SU-DHL-6 (cell line): ENCODE data around the gene TBC1D22A.

Source experiments
- H2AFZ ChIP-seq: fragments of 200-600 bp; sonication (generic); 2 replicates; pipeline ENCODE4 v1.6.1; 2014; ENCODE audit warnings: low read depth, mild to moderate bottlenecking, moderate library complexity, mixed read lengths, antibody characterized with exemption, low read length; ENCODE audit not compliant: severe bottlenecking
- H3F3A ChIP-seq: fragments of 200-600 bp; shearing (Covaris generic); 2 replicates; pipeline ENCODE4 v1.6.0; 2016; ENCODE audit warnings: antibody characterized with exemption, mild to moderate bottlenecking; ENCODE audit not compliant: insufficient read depth
- H3K27ac ChIP-seq: fragments of 200-600 bp; sonication (generic); 2 replicates; pipeline ENCODE4 v1.5.1; 2016; ENCODE audit warnings: low read depth, mild to moderate bottlenecking, low read length, moderate library complexity, mixed read lengths
- H3K27me3 ChIP-seq: fragments of 200-600 bp; sonication (generic), shearing (Covaris generic); 2 replicates; pipeline ENCODE4 v1.6.0; 2014; ENCODE audit warnings: mild to moderate bottlenecking, low read length
- H3K36me3 ChIP-seq: fragments of 200-600 bp; sonication (generic); 2 replicates; pipeline ENCODE4 v1.6.1; 2014; ENCODE audit warnings: mild to moderate bottlenecking, low read length, mixed read lengths
- H3K4me2 ChIP-seq: fragments of 300-600, 200-600 bp; shearing (Covaris generic), sonication (generic); 2 replicates; pipeline ENCODE4 v1.6.0; 2014; ENCODE audit warnings: low read length, low read depth, mild to moderate bottlenecking; ENCODE audit not compliant: poor library complexity, severe bottlenecking
- H3K4me3 ChIP-seq: fragments of 200-600 bp; sonication (generic); 2 replicates; pipeline ENCODE4 v1.5.1; 2014; ENCODE audit warnings: antibody characterized with exemption, low read length, mild to moderate bottlenecking, mixed read lengths; ENCODE audit not compliant: insufficient read depth, poor library complexity, severe bottlenecking
- H3K79me2 ChIP-seq: fragments of 200-600 bp; sonication (generic); 2 replicates; pipeline ENCODE4 v1.6.1; 2014; ENCODE audit warnings: mild to moderate bottlenecking, low read length, moderate library complexity; ENCODE audit not compliant: insufficient read depth
- H3K9ac ChIP-seq: fragments of 200-600 bp; sonication (generic); 2 replicates; pipeline ENCODE4 v1.7.0; 2014; ENCODE audit warnings: mild to moderate bottlenecking, low read length
- H3K9me2 ChIP-seq: fragments of 200-600 bp; sonication (generic); replicated peaks from 2 replicates; pipeline ENCODE4 v1.6.1; 2014; ENCODE audit warnings: low read length; ENCODE audit not compliant: insufficient read depth
- H3K9me3 ChIP-seq: fragments of 200-600 bp; sonication (generic); 2 replicates; pipeline ENCODE4 v1.6.1; 2014; ENCODE audit warnings: low read length, mixed read lengths; ENCODE audit not compliant: insufficient read depth
- H4K20me1 ChIP-seq: fragments of 200-600 bp; sonication (generic); 2 replicates; pipeline ENCODE4 v1.6.1; 2014; ENCODE audit warnings: low read depth, mild to moderate bottlenecking, antibody characterized with exemption, low read length, moderate library complexity, mixed read lengths
- CTCF ChIP-seq: fragments of 200-600 bp; sonication (generic); IDR thresholded peaks from one replicate; pipeline ENCODE4 v1.5.1; 2017; ENCODE audit warnings: antibody characterized with exemption, mild to moderate bottlenecking, low read length, moderate library complexity; ENCODE audit not compliant: insufficient read depth, poor library complexity, severe bottlenecking
- EZH2phosphoT487 ChIP-seq: fragments of 200-600 bp; sonication (generic), shearing (Covaris generic); conservative IDR thresholded peaks from 2 replicates; pipeline ENCODE4 v1.6.1; 2018; ENCODE audit warnings: mild to moderate bottlenecking, antibody characterized with exemption, low read length, moderate library complexity, mixed read lengths

The TBC1D22A gene

GRCh38 chr22:46770151-46770641, 7.7 kb downstream of the TBC1D22A start:
- H3K27me3 ChIP-seq, result no peaks in the 10 kb centered on the region
- peaks cover 65% of the 10 kb centered on the region for H3F3A ChIP-seq
- H3K4me3 ChIP-seq, result peak overlapping the region; percentile 44
- no peaks in the 10 kb centered on the region for H4K20me1 ChIP-seq
- H3K9me2 ChIP-seq, result no peaks in the 10 kb centered on the region
- H3K9me3 ChIP-seq, result no peaks in the 10 kb centered on the region
- TF ChIP-seq EZH2phosphoT487, result no peak
- no peak for TF ChIP-seq CTCF
- no peaks in the 10 kb centered on the region for H3K36me3 ChIP-seq
- peak overlapping the region; percentile 97 for H3K27ac ChIP-seq
- peaks cover 59% of the 10 kb centered on the region for H3K79me2 ChIP-seq
- peak overlapping the region; percentile 73 for H3K4me2 ChIP-seq
- H2AFZ ChIP-seq, result no peak overlapping the region
- peak overlapping the region; percentile 68 for H3K9ac ChIP-seq

DNA sequence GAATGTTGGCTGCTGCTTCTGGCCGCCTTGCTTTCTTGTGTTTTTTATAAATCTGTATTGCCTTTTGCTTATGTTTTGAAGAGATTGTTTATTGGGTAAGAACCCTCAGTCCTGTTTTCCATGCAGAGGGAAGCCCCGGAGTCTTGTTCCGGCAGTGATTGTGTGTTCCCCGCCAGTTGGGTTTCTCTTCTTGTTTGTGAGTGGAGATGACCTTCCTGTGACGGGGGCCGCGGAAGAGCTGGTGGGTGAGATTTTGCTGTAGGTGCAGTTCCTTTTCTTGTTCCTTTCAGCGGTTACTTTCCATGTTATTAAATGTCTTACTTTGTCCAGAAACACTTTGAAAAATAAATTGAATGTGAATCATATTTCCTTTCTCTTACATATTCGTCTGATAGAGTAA, 8.3 kb downstream of the TBC1D22A start:
- Histone ChIP-seq H2AFZ (no peak overlapping the region), H3K27me3 (no peaks in the 10 kb centered on the region), H3K36me3 (no peaks in the 10 kb centered on the region), H3K4me2 (peak overlapping the region; percentile 73), H4K20me1 (no peaks in the 10 kb centered on the region), H3K9ac (peak overlapping the region; percentile 68), H3K27ac (peak overlapping the region; percentile 97), H3K79me2 (peaks cover 63% of the 10 kb centered on the region), H3K9me2 (no peaks in the 10 kb centered on the region), H3K9me3 (no peaks in the 10 kb centered on the region), H3K4me3 (peak overlapping the region; percentile 44), H3F3A (peaks cover 71% of the 10 kb centered on the region)
- TF ChIP-seq EZH2phosphoT487 (no peak), CTCF (no peak)

DNA sequence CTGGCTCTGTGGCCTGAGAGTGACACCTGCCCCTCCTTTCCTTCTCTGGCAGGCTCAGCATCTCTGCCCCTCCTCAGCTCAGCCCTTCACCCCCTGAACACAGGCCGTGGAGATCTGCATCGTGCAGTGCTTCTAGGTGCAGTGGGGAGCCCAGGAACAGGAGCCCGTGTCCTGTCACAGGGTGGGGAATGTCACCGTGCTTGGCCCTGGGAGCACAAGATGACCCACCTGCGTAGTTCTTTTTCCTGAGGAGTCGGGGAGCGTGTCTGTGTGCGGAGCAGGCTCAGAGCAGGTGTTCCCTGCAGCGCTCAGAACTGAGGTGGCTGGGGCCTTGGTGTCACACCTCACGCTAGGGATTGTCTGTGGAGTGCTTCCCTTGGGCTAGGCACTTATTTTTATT, 10.6 kb downstream of the TBC1D22A start:
- Histone ChIP-seq H3K4me2 (peak overlapping the region; percentile 93), H3K27me3 (no peaks in the 10 kb centered on the region), H2AFZ (no peak overlapping the region), H3K4me3 (no peak overlapping the region), H3K36me3 (no peaks in the 10 kb centered on the region), H3K27ac (peak overlapping the region; percentile 98), H3K9ac (peak overlapping the region; percentile 69; the same call in 1 of the 2 replicates), H3K79me2 (peaks cover 65% of the 10 kb centered on the region), H3F3A (peaks cover 61% of the 10 kb centered on the region), H3K9me3 (no peaks in the 10 kb centered on the region), H4K20me1 (no peaks in the 10 kb centered on the region), H3K9me2 (no peaks in the 10 kb centered on the region)
- TF ChIP-seq CTCF, result no peak
- TF ChIP-seq EZH2phosphoT487, result no peak
